HS-27A (cell line): Measurements from ENCODE around the gene MED15.

ENCODE experiments used
- DNase-seq: peaks from one replicate; pipeline ENCODE4 v3.0.0-alpha.2; 2012; ENCODE audit warnings: low read depth, missing footprints

MED15 gene

DNA sequence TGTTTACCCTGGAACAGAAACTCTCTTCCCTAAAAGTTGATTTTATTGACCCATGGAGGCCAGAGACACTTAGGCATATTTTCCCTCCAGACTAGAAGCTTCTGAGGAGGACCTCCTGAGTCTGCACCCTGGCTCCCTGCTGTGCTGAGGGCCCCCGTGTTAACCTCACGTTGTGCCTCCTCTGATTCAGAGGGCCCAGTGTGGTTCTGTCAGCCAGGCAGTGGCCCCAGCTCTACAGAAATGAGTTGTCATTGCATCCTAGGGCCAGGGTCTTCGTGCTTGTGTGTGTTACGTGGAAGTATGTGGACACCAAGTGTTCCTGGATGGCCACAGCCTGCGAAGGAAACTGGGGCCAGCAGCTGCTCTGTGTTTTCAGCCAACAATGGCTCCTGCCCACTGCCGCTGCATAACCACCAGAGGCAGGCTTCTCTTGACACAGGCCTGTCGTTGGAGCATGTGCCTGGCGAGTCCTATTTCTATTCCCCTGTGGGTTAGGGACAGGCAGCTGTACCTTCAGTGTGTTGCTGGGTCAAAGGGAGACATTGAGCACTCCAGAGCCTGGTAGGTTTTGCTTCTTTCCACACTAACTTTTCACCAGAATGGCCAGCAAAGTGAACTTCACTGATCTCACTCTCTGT, 44.5 kb downstream of the MED15 start:
- DNase-seq = no peak

DNA sequence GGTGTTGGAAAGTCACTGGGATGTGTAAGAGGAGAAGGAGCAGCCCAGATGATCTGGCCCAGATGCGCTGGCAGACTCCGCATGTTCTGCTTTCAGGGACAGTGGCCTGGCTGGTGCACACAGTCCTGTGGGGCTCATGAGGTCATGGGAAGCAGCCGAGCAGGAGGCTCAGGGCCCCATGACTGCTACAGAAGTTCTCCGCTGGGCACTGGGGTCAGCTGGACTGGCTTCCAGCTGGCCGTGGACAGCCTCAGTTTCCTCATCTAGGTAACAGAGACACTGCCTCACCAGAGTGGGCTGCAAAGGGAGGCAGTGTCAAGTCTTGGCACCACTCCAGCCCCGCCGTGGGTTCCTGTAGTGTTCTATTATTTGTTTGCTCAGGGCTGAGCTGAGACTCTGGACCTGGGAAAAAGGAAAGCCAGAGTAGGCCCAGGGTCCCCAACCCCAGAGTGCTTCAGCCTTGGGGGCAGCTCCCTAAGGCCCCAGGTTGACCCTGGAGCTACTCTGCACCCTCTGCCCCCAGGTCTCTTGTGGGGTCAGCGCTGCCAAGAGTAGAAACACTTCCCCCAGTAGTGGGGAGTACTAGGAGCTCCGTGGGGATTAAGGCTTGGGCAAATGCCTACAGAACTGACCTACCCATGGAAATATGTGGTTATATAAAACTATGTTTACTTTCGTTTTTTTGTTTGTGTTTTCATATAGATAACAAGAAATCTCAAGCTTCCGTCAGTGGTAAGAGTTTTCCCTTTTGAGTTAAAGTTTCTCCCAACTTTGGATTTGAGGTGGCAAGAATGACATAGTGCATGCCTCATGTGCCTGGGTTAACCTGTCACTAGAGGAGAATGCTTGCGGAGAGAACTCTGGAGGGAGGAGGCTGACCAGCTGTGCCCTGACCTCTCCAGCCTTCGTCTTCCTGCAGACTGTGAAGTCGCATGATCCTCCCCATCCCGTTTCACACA, 45.3 kb downstream of the MED15 start:
- peak; percentile 64 for DNase-seq

DNA sequence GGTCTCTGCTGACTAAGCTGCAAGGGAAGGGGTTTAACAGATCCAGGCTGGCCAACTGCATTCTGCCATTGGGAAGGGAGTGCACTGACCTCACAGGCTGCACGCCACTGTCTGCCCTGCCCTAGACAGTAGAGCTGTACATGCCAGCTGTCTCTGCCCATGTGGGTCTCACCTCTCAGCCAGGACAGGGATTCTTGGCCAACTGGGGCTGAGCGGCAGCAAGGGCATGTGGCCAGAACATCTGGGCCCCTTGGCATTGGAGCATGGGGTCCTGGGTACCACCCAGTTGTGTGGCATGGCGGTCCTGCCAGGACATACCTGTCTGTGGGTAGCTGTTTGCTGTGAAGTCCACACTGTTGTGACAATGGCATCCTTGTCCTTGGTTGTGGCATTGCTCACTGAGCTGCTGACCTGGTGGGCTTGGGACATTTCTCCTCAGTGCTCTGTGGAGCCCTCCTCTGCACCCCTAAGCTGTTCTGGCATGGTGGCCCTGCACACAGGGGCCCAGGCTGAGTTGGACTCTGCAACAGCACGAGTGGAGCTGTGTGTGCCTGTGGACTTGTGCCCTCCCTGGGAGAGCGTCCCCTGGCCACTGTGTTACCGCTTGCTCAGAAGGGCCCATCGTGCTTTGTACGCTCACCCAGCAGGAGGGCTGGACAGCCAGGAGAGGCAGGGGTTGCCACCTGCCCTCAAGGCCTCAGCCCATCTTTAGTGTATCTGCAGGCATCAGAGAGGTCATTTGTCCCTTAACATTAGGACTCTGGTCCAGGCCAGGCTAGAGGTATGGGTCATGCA, 46.7 kb downstream of the MED15 start:
- DNase-seq = no peak

DNA sequence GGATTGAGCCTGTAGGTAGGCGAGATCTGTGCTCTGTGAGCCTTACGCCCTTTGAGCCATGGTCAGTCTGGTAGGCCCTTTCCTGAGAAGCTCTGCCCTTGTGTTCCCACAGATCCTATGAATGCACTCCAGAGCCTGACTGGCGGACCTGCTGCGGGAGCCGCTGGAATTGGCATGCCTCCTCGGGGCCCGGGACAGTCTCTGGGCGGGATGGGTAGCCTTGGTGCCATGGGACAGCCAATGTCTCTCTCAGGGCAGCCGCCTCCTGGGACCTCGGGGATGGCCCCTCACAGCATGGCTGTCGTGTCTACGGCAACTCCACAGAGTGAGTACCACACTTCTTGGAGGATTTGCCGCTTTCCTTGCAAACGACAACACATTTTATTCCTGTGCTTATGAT, 47.4 kb downstream of the MED15 start:
- no peak for DNase-seq

DNA sequence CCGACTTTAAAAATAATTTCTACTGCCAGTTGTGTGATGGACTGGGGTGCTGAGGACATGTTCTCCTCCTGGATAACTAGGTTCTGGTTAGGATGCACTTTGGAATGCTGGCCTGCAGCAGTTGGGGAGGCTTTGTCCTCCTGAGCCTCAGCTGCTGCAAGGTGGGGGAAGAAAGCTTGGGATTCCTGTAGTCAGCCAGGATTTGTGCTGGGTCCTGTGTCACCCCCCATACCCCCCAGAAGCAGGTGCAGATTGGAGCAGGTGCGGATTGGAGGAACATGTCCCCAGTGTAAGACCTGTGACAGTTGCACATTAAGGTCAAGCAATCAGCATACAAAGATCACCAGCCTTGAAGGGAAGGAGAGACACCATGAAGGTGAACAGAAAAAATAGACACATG, 51.1 kb downstream of the MED15 start:
- DNase-seq = no peak

DNA sequence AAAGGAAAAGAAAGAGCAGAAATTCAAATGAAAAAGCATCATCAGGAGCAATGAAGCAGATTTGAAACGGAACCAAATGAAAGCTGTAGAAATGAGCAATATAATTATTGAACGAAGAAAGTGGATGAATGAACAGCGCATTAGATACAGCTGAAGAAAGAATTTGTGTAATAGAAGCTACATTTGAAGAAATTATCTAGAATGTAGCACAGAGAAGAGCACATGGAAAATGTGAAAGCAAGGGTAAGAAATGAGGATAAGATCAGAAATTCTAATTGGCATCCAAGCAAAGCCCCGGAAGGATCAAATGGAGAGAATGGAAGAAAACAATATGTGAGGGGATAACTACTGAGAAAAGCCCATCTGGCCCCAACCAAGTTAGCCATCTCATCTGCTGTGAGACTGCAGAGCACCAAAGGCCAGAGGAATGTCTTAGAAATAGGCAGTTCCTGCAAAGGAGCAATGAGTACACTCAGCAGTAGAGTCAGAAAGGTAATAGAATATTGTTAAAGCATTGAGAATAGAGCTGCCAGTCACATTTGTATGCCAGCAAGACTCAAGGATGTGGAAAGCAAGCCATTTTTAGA, 51.9 kb downstream of the MED15 start:
- no peak for DNase-seq

DNA sequence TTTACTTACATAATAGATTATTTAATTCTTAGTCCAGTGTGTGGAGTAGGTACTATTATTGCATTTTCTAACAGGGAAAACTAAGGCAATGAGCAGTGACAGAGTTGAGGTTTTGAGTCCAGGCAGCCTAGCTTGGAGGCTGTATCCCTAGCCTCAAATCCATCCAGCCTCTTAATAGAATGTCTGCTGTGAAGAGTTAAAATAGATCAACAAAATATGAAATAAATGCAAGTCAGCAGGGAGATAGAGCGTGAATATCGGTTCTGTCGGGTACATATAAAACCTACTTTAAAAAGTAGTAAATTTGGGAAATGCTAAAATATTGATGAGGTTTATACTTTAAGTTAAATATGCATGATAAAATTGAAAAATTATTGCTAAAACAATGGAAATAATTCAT, 53.3 kb downstream of the MED15 start:
- DNase-seq = no peak

DNA sequence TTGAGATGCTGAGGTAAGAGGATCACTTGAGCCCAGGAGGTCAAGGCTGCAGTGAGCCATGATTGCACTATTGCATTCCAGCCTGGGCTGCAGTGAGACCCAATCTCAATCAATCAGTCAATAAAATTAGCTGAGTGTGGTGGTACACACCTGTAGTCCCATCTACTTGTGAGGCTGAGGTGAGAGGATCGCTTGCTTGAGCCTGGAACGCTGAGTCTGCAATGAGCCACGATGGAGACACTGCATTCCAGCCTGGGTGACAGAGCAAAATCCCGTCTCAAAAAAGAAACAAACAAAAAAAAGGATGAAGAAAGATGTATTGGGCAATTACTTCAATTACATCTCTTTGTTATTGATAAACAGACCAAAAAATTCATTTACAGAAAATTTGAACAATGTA, 54.5 kb downstream of the MED15 start:
- DNase-seq = no peak

DNA sequence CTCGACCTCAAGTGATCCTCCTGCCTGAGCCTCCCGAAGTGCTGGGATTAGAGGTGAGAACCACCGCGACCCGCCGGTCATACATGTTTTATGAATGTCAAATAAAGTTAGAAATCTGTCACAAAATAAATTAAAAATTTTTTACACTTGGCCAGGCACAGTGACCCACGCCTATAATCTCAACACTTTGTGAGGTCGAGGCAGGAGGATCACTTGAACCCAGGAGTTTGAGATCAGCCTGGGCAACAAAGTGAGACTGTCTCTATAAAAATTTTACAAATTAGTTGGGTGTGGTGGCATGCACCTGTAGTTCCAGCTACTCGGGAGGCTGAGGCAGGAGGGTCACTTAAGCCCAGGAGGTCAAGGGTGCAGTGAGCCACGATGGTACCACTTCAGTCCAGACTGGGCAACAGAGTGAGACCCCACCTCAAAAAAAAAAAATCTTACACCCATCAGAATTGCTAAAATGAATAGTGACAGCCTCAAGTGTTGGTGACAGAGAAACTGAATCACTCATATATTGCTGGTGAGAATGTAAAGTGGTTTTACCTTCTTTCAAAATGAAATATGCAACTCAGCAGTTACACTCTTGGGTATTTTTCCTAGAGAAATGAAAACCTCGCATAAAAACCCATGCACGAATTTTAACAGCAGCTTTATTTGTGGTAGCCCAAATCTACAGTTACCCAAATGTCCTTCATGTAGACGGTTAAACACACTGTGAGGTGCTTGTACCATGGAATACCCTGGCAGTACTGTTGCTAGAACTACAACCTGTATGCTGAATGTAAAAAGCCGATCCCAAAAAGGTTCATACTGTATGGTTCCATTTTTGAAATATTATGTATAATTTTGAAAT, 55.4 kb downstream of the MED15 start:
- no peak for DNase-seq

DNA sequence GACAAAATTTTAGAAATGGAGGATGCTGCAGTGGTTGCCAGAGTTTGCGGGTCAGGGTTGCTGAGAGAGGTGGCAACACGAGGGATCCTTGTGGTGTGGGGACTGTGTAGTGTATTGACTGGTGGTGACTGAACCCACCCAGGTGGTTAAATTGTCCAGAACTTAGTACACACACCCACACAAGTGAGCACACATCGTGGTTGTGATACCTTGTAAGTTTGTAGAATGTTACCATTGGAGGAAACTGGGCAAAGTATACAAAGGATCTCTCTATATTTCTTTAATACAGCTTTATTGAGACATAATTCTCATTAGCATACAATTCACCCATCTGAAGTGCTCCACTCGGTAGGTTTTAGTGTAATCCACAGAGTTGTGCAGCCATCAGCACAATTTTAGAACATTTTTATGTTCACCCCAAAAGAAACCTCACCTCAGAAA, 56.1 kb downstream of the MED15 start:
- no peak for DNase-seq

DNA sequence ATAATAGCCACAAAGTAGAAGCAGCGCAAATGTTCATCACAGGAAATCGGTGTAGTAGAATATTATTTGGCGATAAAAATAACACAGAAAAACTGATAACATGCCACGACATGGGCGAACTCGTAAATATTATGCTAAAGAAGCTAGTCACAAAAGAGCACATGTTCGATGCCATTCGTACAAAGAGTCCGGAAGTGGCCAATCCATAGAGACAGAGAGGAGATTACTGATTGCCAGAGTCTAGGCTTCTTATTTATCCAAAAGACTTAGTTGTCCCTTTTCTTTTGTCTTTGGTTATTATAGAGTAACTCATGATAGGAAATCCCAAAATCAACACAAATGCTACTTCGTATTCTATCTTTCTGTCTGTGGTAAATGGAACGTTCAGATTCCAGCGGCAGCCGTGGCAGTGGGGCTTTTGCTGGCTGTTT, 56.5 kb downstream of the MED15 start:
- no peak for DNase-seq

DNA sequence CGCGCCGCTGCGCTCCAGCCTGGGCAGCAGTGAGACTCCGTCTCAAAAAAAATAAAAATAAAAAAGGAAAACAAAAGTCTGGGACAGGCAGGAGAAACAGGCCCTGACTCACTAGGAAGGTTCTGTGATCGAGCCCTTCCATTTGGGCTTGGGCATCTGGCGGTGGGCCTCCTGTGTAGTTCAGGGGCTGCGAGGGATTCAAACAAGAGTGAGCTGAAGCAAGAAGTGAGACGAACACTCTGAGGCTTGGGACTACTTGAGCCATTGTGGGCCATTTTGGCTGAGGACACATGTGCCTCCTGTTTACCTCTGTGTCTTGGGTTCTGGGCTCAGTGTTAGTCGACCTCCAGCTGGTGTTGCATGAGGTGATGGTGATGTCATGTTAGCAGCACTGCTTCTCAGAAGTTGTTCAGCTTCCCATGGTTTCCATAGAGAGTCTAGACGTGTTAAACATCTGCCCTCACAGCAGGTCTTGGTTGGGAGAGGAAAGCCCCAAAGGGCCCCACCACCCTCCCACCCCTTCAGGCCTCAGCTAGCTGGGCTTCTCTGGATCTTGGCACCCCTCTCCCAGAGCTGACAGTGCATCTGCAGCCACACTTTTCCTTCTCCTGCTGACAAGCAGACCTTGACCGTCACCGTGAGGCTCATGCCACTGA, 57.8 kb downstream of the MED15 start:
- DNase-seq = no peak

DNA sequence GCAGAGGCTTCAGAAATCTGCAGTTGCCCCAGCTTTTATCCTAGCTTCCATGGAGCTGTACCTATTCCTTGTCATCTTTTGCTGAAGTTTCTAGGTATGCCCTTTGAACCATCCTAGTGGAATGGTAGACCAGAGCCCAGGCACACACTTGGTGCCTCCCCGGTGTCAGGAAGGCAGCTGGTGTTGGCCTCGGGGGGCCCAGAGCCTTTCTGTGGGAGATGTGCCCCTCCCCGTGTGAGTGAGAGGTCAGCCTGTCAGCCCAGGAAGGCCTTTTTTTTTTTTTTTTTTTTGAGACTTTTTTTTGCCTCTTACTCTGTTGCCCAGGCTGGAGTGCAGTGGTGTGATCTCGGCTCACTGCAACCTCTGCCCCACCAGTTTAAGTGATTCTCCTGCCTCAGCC, 58.4 kb downstream of the MED15 start:
- no peak for DNase-seq

DNA sequence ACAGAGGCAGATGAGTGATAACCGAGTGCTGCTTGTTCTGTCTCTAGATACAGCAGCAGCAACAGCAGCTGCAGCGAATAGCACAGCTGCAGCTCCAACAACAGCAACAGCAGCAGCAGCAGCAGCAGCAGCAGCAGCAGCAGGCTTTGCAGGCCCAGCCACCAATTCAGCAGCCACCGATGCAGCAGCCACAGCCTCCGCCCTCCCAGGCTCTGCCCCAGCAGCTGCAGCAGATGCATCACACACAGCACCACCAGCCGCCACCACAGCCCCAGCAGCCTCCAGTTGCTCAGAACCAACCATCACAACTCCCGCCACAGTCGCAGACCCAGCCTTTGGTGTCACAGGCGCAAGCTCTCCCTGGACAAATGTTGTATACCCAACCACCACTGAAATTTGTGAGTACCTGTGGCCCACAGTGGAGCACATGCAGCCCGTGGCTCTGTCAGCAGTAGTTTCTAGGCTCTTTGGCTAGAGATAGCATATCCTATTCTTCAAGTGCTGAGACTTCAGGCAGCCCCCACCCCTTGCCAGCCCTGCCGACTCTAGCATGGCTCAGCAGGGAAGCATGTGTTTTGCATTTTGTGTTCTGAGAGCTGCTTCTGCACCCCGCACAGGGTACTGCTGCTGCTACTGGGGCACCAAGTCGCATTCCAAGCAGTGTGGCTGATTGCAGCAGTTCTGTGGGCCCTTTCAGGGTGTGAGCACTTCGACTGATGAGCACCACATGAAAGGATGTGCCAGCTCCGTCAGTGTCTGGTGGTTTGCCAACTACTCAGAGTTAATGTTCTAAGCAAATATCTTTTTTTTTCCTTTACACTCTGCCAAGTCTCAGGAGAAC, 59.2 kb downstream of the MED15 start:
- DNase-seq = peak; percentile 72

DNA sequence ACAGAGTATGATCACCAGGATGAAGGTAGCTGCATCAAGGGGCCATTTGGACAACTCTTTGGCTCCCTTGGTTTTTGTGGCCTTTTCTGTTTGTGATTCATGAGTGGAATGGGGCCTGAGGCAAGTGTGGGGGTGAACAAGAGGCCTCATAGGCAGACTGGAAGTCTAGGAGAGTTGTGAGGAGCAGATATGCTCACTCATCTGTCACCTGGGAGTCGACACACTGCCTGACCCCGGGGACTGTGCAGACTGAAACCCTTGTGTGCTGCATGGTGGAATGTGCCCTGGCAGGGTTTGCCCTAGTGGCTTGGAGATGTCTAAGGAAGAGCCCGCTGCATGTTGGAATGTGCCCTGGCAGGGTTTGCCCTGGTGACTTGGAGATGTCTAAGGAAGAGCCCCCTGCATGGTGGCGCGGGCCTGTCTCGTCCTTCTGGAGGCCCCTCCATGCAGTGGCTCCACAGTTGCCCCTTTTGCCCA, 60.0 kb downstream of the MED15 start:
- no peak for DNase-seq

DNA sequence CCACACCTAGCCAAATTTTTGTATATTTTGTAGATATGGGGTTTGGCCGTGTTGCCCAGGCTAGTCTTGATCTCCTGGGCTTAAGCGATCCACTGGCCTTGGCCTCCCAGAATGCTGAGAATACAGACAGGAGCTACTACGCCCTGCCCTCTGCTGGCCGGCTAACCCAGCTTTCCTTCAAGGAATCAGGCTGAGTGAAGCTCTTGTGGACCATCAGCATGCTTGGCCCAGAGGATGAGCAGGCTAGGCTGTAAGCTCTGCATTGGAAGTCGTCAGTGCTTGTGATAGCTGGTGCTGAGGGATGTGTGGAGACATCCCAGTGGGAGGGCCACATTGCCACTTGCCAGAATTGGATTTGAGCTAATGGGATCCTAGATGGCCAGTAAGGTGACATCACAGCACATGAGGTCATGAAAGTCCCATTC, 60.6 kb downstream of the MED15 start:
- DNase-seq = no peak

DNA sequence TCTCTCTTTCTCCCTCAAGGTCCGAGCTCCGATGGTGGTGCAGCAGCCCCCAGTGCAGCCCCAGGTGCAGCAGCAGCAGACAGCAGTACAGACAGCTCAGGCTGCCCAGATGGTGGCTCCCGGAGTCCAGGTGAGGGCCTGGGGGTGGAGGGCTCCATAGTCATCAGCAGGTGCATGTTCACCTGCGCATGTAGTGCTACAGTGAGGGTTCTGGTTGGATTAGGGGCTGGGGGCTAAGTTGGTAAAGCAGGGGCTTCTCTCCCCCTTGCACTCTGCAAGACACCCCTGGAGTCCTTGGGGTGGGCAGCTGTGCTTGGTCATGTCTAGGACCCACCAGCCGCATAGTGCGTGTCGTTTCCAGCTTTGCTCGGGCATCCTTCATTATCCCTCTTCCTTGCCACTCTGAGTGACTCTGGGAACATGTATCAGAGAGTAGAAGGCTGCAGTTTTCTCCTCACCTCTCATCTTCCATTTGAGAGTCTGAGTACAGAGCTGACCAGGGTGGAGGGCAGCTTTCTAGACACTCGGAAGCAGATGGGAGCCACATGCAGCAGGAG, 61.2 kb downstream of the MED15 start:
- DNase-seq = no peak

DNA sequence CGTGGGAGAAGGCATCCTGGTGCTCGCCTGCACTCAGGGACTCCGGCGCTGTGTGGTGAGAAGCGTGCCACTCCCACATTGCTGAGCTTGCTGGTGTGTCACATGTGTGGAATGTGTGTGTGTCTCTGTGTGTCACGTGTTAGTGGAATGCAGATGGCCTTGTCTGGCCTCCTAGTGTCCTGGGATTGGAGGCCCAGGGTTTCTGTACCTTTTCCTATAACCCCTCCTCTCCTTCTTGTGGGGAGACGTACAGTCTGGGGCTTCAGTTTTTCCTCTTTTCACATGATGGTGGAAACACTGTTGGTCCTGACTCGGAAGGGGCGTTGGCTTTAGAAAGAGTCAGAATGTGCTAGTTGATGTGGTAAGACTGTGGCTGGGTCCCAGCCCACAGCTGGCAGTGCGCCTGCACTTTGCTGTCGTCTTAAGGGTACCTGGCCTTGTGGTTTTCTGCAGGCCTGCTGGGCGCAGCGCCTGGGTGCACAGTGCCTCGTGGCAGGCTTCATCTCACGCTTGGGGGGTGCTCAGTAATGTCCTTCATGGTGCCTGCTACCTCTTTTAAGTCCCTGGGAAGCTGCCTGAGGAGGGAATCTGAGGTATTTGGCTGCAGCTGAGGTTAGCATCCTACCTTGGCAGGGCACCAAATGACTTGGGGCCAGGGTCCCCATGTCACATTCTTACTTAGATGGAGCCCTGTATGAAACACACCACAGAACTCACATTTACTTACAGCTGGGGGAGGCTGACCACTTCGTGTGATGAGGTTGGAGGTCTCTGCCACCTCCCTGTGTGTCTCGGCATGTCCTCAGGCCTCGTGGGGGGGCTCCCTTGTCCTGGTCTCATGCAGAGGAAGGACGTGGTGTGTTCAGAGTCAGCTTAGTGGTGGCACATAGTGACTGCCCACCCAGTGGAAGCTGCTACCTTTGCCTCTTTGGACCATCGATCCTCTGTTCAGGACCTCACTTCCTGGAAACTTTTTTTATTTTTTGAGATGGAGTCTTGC, 61.9 kb downstream of the MED15 start:
- DNase-seq = peak; percentile 93
